Head of caudate nucleus (tissue), 42 donors: ENCODE measurements around the gene LRRTM3.

Experiments used
- DNase-seq, 42 donors: peaks; one replicate each; pipeline versions ENCODE4 v3.0.0 to v3.0.0-alpha.2; 2020 to 2021; ENCODE audit warnings: mixed read lengths in 7 of 42
- intact Hi-C: fragments of 100-400 bp; cut with DNase I; formaldehyde crosslinking; loops from one replicate; pipeline ENCODE4 v1.15.0; 2022

Gene LRRTM3

GRCh38 chr10:66929375-66929774 lies 3.5 kb downstream of the LRRTM3 start:
- intact Hi-C loops, result loop anchor here (10.0 kb wide), 1 partner anchor 595 kb away; no protein-coding TSS in a partner anchor
- peak in 9 of 42 donors; percentile 10 to 51 (median 33) for DNase-seq

DNA sequence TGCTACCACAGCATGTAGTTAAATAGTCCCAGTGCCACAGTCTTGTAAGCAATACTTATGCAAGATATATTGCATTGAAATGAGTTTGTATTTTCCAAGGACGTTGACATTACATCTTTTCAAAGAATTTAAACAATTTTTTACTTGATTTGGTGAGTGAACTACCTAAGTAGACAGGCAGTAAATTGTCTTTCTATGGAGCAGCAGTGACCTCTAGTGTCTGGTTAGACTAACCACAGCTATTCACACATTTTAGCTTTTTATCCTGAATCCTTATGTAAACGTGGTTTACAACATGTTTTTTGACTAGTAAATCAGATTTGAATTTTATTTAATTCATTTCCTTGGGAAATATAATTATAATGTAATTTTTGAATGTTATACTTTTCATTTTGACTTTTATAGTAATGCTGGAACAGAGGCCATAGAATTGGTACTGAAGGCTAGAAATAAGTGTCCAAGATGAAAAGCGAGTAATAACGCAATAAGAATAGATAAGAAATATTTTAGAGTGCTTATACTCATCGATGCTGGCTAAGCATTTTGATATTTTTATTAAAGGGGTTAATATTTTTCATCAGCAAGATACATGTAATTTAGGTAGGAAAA lies 5.6 kb downstream of the LRRTM3 start:
- peak in 14 of 42 donors; percentile 11 to 76 (median 51) for DNase-seq
- intact Hi-C loops, result no loop called here

GRCh38 chr10:66931949-66932343 lies 6.1 kb downstream of the LRRTM3 start:
- intact Hi-C loops, result no loop called here
- peak; percentile 19 to 85 (median 63) for DNase-seq

DNA sequence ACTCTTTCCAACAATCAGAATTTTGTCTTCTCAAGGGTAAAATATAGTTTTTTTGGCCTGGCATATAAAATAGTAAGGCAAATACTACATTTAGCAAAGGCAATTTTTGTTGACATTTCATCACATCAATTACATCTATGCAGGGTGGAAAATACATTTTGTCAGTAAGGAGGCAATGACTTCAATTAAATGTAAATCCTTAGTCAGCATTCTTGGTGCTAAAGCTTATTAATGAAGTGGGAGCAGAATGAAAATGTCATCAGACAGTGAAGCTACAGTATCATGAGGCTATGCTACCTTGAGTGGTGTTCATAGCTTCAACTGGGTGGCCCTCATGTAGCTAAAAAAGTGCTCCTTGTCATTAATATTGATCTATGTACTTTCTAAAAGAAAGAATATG lies 8.9 kb downstream of the LRRTM3 start:
- intact Hi-C loops, result no loop called here
- DNase-seq, result no peak

GRCh38 chr10:66940965-66941364 lies 15.1 kb downstream of the LRRTM3 start:
- DNase-seq, result peak in 2 of 42 donors; percentile 14 to 34
- intact Hi-C loops, result no loop called here

DNA sequence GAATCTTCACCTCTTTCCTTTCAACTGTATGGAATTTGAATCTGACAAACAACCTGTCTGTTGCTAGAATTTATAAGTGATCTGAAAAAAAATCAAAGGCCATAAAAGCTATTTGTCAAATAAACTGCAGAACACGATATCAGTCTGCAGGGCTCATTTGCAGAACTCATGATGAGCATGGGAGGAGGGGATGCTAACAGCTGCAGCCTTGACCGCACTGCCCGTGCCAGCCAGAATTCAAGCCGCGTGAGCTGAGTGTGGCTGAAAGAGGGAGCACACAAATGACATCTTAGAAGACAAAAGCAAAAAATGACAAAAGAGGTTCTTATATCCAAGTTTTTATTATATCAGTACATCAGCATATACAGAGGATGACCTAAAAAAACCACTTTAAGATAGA lies 15.7 kb downstream of the LRRTM3 start:
- intact Hi-C loops, result no loop called here
- DNase-seq, result peak; percentile 57 to 91 (median 79)

DNA sequence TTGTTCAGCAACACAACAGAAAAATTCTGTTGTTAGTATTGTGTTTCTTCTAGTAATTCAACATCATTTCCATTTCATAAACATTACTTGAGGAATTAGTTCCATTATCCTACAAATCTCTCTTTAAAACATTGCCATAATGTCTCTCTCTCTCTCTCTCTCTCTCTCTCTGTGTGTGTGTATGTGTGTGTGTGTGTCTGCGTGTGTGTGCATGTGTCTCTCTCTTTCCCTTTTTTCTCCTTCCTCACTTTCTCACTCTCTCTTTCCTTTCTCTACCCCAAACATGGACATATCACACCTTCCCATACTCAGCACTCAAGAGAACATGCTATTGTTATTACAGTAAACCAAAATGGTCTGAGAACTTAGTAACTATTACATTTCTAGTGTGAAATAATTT lies 16.6 kb downstream of the LRRTM3 start:
- intact Hi-C loops, result no loop called here
- DNase-seq, result no peak

GRCh38 chr10:66943590-66943989 lies 17.8 kb downstream of the LRRTM3 start:
- intact Hi-C loops, result no loop called here
- no peak for DNase-seq

- DNase-seq, result no peak
- intact Hi-C loops, result no loop called here
Measured at GRCh38 chr10:66951896-66952295, 26.1 kb downstream of the LRRTM3 start.

DNA sequence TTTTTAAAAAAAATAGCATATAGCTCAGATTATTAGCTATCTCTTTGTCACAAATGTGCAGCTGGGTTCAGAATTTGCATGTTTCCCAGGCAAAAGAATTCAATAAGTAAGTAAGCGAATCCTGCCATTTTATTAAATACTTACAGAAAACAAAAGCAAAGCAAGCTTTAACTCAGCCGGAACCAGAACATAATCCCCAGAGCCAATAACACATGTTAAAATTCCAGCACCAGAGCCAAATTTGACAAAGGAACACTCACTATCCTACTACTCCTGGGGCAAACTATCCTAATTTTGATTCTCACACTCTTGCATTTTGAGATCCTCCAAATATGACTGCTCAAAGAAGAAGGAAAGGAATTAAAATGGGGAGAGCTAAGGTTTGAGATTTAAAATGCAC lies 32.6 kb downstream of the LRRTM3 start:
- intact Hi-C loops, result no loop called here
- no peak for DNase-seq

- DNase-seq, result no peak
- intact Hi-C loops, result no loop called here
Measured at GRCh38 chr10:66964946-66965345, 39.1 kb downstream of the LRRTM3 start.

- no peak for DNase-seq
- intact Hi-C loops, result no loop called here
Measured at GRCh38 chr10:66980246-66980815, 54.5 kb downstream of the LRRTM3 start.

DNA sequence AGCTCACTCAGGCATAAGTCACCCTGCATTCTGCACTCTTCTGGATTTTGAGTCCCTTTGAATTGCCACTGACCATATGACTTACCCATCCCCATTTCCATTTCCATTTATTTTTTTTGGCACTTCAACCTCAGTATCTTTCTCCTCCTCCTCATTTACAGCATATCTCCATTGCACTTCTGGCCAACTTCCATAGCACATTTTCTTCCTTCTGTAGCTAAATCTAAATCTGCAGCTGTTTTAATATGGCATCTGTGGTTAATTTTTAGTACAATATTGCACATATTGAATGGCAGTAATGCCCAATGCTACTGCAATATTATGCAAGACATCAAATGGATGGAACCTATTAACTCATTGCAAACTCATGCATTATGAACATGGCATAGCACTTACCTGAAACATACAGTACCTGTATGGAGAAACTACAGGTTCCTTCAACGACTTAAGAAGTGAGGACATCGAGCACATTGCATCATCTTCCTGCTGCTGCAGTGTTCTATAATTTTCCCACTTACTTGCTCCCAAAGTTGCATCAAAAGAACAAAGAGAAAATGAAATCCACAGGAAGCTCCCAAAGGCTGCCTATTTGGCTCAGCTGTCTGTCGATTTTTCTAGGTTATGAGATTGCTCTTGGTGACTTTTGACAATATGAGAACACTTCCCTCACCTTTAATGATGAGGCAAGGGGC lies 55.7 kb downstream of the LRRTM3 start:
- no peak for DNase-seq
- intact Hi-C loops, result no loop called here

- intact Hi-C loops, result no loop called here
- DNase-seq, result no peak
Measured at GRCh38 chr10:66982053-66982420, 56.2 kb downstream of the LRRTM3 start.

GRCh38 chr10:66982792-66983474 lies 57.1 kb downstream of the LRRTM3 start:
- DNase-seq, result peak in 37 of 42 donors; percentile 12 to 68 (median 39)
- intact Hi-C loops, result no loop called here

DNA sequence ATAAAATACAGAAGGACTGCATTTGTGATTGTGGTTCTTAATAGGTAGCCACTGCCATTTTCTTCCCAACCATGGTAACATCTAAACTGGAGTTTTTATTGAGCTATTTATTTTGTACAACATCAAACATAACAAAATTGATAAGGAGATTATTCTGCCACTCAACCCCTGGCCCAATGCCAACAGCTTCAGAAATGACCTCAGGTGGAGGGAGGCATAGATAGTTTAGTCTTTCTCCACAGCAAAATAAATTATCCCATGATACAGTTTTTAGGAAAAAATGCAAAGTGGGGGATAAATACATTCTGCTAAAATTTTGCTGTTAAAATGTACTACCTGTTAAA lies 57.6 kb downstream of the LRRTM3 start:
- intact Hi-C loops, result no loop called here
- no peak for DNase-seq

DNA sequence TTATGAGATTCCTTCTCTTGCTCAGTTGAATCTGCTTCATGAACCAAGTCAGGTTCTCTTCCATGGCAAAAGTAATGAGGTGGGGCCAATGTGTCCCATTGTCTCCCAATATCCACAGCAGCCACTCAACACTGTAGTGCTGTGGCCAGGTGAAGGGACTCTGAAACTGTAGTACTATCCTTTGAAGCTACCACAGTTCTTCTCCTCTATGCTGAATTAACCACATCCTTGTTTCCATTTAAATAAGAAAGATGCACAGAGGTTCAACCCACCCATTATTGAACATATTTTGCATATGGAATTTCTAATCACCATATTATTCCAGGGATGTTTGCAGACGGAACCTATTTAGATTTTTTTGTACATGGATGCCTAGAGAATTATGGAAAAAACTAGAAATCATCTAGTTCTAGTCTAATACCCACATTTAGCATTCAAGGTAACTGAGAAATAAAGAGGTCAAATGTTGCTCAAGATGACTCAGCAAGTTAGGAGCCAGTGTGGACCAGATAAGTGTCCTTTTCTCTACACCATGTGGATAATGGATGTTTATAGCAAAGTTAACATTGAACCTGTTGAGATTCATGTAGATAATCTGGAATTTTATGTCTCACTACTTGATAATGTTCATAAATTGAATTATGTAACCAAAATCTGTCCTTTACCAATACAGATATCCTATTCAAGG lies 64.5 kb downstream of the LRRTM3 start:
- intact Hi-C loops, result no loop called here
- DNase-seq, result no peak

- intact Hi-C loops, result no loop called here
- DNase-seq, result no peak
Measured at GRCh38 chr10:66996996-66997395, 71.2 kb downstream of the LRRTM3 start.

GRCh38 chr10:66999762-67000545 lies 74.1 kb downstream of the LRRTM3 start:
- intact Hi-C loops, result no loop called here
- no peak for DNase-seq
